Activated CD4-positive, alpha-beta T cell treated with anti-CD3 and anti-CD28 coated beads for 1 hour (primary cell): ENCODE measurements around the gene REPIN1.

Source experiments
- DNase-seq: peaks from one replicate; pipeline ENCODE4 v3.0.0-alpha.2; 2020

Gene REPIN1

GRCh38 chr7:150337659-150338081, 31.0 kb upstream of the REPIN1 start:
- DNase-seq = no peak

GRCh38 chr7:150338166-150338829, 30.3 kb upstream of the REPIN1 start:
- DNase-seq = no peak

- no peak for DNase-seq
Observed at GRCh38 chr7:150339409-150339809, 29.2 kb upstream of the REPIN1 start.

- no peak for DNase-seq
Observed at GRCh38 chr7:150340024-150340749, 28.4 kb upstream of the REPIN1 start.

- DNase-seq = no peak
Observed at GRCh38 chr7:150340875-150341262, 27.8 kb upstream of the REPIN1 start.

- no peak for DNase-seq
Observed at GRCh38 chr7:150341263-150342120, 27.1 kb upstream of the REPIN1 start, which contains the start of gene RARRES2. Gene RARRES2 (minus strand): TSS chr7:150341629. CDS start chr7:150340609, 1,020 bp downstream.

- no peak for DNase-seq
Observed at GRCh38 chr7:150342121-150342408, 26.6 kb upstream of the REPIN1 start.

GRCh38 chr7:150343225-150343624, 25.4 kb upstream of the REPIN1 start:
- no peak for DNase-seq

- DNase-seq = no peak
Observed at GRCh38 chr7:150344299-150344698, 24.3 kb upstream of the REPIN1 start.

- DNase-seq = no peak
Observed at GRCh38 chr7:150345012-150345411, 23.6 kb upstream of the REPIN1 start.

- DNase-seq = no peak
Observed at GRCh38 chr7:150346922-150347321, 21.7 kb upstream of the REPIN1 start.

GRCh38 chr7:150351587-150352194, 16.9 kb upstream of the REPIN1 start:
- DNase-seq = no peak

- DNase-seq = no peak
Observed at GRCh38 chr7:150355666-150356059, 13.0 kb upstream of the REPIN1 start.

- DNase-seq = no peak
Observed at GRCh38 chr7:150356265-150356897, 12.2 kb upstream of the REPIN1 start.

GRCh38 chr7:150357270-150357669, 11.4 kb upstream of the REPIN1 start:
- peak; percentile 59 for DNase-seq

GRCh38 chr7:150357771-150358427, 10.7 kb upstream of the REPIN1 start:
- no peak for DNase-seq

GRCh38 chr7:150358433-150358832, 10.2 kb upstream of the REPIN1 start:
- DNase-seq = no peak

GRCh38 chr7:150358988-150359621, 9.5 kb upstream of the REPIN1 start:
- DNase-seq = no peak

GRCh38 chr7:150359622-150360362, 8.8 kb upstream of the REPIN1 start:
- no peak for DNase-seq

GRCh38 chr7:150360363-150361058, 8.1 kb upstream of the REPIN1 start:
- DNase-seq = no peak
